NOMO-1 (cell line): Measurements from ENCODE around the gene RMRP.
"Not testable (repeated sequence)": the region's sequence is repeated elsewhere in the genome, so short reads cannot be mapped to it uniquely, and the experiment has no call there.

Experiments used
- DNase-seq, 2 experiments: peaks; one replicate each; lab custom pipeline; 2025; ENCODE audit not compliant: unreplicated experiment in 2 of 2; lab: John Stamatoyannopoulos, UW

RMRP gene

DNA sequence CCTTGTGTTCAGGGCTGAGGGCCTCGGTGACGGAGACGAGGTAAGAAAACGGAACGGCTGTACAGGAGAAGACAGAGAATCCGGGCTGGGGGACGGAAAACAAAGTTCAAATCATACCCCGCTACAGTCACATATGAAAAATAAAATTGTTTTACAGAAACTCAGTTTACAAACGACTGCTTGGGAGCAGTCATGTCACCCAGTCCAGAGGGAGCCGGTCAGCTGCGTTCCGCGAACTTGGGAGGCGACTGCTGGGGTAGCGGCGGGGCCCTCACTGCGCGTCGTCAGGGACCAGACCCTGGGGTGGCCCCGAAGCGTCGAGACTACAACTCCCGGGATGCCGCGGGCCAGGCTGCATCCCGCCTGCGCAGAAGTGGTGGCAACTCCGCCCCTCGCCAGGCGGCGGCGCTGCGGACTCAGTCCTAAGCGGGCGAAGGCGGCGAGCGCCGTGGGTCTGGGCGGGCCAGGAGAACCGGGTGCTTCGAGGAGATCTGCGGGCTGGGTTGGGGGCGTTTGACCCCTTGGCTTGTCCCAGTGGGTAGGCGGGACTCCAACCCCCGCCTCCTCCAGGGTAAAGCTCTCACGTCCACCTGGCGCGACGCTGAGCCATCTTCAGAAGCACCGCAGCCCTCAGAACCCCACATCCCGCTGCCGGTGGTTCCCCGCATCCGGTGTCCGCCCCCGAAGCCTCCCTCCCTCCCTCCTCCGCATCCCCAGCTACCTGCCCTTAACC lies 11.1 kb downstream of the RMRP start:
- DNase-seq = peak; percentile 97

- DNase-seq = no peak
Measured at GRCh38 chr9:35646153-35646532, 11.7 kb downstream of the RMRP start.

- not testable (repeated sequence) for DNase-seq
Measured at GRCh38 chr9:35645736-35646135, 12.1 kb downstream of the RMRP start.

DNA sequence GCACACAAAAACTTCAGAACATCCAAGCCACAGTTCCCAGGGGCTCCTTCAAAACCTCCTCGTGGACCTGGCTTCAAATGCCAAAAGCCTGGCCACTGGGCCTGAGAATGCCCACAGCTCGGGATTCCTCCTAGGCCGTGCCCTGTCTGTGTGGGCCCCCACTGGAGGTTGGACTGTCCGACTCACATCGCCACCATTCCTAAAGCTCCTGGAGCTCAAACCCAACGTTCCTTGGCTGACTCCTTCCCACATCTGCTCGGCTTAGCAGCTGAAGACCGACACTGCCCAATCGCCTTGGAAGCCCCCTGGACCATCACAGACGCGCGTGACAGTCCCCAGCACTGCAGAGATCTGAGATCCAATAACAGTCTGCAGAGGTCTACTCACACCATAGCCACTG lies 14.8 kb downstream of the RMRP start:
- DNase-seq = no peak

GRCh38 chr9:35641478-35641877 lies 16.3 kb downstream of the RMRP start:
- DNase-seq = peak in 1 of 2 experiments; percentile 32

- DNase-seq = not testable (repeated sequence)
Measured at GRCh38 chr9:35640431-35640830, 17.4 kb downstream of the RMRP start.

DNA sequence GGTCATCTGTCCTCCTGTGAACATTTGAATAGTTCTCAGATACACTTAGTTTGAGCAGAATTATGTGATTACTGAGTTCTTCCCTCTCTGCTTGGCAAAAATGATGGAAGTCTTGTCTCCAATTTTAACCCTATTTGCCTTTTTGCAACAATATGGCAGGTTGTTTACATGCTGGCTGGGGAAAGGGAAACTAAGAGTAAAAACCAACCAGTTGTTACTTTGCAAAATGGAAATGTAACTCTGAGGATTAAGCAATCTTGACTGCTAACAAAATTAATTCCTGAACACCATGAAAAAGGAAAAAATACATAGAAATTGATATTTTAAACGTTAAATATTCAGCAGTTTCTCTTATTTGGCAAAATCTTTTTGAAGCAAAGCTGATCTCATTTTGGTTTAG lies 18.2 kb downstream of the RMRP start:
- peak in 1 of 2 experiments; percentile 19 for DNase-seq

- not testable (repeated sequence) for DNase-seq
Measured at GRCh38 chr9:35639225-35639624, 18.6 kb downstream of the RMRP start.

GRCh38 chr9:35638751-35639150 lies 19.1 kb downstream of the RMRP start:
- DNase-seq = not testable (repeated sequence)

DNA sequence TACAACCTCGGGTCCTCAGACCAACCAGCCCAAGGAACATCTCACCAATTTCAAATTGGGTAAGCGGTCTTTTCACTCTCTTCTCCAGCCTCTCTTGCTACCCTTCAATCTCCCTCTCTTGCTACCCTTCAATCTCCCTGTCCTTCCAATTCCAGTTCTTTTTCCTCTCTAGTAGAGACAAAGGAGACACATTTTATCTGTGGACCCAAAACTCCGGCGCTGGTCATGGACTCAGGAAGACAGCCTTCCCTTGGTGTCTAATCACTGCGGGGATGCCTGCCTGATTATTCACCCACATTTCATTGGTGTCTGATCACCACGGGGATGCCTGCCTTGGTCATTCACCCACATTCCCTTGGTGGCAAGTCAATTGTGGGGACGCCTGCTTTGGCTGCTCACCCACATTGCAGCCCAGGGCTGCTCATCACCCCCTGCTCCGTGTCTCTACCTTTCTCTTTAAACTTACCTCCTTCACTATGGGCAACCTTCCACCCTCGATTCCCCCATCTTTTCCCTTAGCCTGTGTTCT lies 20.3 kb downstream of the RMRP start:
- not testable (repeated sequence) for DNase-seq

DNA sequence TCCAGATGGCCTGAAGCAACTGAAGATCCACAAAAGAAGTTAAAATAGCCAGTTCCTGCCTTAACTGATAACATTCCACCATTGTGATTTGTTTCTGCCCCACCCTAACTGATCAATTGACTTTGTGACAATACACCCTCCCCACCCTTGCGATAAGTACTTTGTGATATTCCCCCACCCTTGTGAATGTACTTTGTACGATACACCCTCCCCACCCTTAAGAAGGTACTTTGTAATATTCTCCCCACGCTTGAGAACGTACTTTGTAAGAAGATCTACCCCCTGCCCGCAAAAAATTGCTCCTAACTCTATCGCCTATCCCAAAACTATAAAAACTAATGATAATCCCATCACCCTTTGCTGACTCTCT lies 21.0 kb downstream of the RMRP start:
- DNase-seq = not testable (repeated sequence)

- peak in 1 of 2 experiments; percentile 54 for DNase-seq
Measured at GRCh38 chr9:35636135-35636876, 21.5 kb downstream of the RMRP start.

- DNase-seq = no peak
Measured at GRCh38 chr9:35635730-35636129, 22.1 kb downstream of the RMRP start.

DNA sequence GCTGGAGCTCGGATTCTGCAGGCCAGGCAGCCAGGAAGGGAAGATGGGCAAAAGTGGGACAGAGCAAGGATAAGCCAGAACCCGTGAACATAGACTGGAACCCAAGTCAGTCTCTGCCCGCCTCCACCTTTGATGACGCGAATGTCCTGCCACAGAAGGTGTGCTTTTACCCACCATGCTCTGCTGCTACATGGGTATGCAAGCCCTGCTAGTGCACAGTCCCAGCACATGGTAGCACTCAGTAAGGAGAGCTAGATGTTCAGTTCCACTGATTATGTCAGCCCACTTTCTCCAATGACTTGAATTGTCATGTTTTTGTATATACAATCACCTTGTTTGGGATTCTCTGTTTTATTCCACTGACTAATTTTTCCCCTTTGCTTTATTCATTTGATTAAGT lies 28.2 kb downstream of the RMRP start:
- no peak for DNase-seq

DNA sequence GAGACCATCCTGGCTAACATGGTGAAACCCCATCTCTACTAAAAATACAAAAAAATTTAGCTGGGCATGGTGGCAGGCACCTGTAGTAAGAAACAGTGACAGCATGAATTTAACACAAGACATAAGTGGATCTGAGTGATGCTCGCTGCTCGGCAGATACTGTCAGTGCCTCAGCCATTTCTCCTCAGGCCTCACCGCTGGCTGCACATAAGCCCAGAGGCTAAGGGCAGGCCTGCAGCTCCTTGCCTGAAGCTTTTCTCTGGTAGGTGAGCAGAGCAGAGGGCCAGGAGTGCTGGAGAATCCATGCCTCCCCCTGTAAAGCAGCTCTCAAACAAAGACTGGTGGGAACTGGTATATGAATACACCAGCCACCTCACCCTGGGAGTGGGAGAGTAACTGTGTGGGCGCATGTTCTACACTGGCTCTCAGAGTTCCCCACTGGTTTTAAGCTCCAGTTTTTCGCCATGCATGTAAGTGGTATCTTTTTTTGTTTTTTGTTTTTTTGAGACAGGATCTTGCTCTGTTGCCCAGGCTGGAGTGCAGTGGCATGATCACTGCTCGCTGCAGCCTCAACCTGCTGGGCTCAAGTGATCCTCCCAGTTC lies 29.3 kb downstream of the RMRP start:
- DNase-seq = no peak

- no peak for DNase-seq
Measured at GRCh38 chr9:35627575-35627974, 30.2 kb downstream of the RMRP start.

GRCh38 chr9:35619800-35620158 lies 38.0 kb downstream of the RMRP start:
- no peak for DNase-seq

DNA sequence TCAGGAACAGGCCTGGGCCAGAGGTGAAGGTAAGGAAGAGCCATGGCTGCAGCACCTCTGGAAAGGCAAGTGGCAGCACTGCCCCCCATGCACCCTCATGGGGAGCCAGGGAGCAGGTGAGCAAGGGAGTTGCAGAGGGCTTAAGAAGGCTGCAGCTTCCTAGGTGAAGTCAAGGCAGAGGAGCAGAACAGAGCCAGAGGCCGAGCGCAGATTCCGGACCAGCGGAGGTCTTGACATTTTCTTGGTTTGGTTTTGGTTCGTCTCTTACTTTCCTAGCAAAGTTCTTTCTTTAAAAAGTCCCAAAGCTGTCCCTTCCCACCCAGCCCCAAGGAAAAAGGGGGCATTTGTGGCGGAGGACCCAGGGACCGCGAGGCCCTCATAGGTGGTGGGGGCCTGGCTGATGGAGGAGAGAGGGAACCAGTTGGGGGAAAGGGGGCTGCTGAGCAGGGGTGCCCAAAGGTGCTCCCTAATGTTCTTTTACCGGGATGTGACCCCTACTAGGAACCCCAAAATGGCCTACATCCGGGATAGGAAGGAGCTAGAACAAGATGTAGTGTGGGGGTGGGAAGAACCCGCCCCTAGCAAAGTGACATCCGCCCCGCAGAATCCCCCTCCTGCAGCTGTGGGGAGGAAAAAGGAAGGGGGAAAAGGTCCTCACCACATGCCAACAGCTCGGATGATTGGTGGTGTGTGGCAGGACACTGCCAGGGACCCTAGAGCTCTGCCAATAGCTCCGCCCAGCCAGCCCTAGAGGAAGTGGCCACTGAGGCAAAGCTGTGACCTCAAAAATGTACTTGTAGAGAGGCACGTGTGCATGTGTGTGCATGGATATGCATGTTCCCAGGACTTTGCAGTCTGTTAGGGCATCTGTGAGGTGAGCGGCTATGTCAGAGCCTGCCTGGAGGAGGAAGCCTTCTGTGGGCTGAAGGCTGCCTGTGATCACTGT lies 38.7 kb downstream of the RMRP start:
- DNase-seq = no peak

DNA sequence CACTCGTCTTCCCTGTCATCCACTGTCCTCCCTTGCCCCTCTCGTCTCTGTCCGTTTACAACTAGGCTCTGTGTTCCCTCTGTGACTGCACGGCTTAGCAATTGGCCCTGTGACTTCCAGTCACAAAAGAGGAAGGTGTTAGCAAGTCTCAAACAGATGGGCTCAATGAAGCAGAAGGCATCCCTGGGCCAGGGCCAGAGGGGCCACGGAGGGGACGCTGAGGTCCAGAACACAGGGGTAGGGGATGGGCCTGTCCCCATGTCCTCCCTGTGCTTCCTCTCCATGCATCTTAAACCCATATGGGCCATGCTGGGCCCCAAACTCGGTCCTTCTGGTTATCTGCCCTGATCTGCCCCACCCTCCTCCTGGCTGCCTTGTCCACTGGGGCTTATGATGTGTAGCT lies 39.5 kb downstream of the RMRP start, which contains the start of gene CD72:
Gene CD72, minus strand, starts transcription at position 89 of the 403 bp plus-strand sequence. CDS start 110 bp downstream, outside the sequence.
- no peak for DNase-seq

GRCh38 chr9:35617548-35617947 lies 40.3 kb downstream of the RMRP start:
- no peak for DNase-seq
